ENCODE measurements around the gene OXSR1.

DNA sequence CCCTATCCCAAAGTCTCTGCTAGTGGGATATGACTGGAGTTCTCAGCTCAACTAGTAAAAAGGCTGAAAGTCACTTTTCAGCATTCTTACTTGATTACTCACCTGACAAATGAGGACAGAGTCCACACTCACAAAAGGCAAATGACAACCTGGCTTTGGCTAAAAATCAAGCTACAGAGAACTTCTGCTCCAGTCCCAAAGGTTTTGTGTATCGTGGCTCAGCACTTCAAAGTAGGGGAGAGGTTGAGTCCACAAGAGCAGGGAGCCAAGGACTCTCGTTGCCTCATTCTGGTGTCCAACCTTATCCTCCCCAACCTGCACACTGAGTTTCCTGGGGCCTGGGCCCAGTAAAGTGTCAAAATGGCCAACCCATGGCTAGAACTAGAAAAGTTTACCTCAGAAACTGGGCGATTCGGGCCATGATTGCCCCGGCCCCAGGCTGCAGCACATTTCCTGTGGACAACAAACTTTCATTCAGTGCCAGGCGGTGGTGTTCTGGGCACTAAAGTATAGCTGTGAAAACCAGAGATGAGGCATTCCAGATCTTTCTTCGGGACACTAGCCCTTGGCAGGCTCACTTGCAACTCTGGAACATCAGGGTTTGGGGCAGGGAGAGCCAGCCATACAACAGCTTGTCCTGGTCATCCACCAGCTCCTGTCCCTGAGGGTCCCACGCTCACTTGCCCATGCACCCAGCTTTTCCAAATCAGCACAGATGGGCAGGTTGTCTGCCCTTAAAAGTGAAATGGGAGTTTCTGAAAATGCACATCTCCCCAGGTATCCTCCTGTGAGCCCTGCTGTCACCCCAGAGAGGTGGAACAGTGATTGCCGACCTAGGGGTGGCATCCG, 31.6 kb upstream of the OXSR1 start:
- no peak for TF ChIP-seq CTCF (conservative IDR thresholded peaks at IDR 0.05; ENCODE audit: low read length)
- no peak for TF ChIP-seq EZH2phosphoT487 (IDR thresholded peaks at IDR 0.05; ENCODE audit: borderline replicate concordance)

Data from Loucy (cell line).